CD14-positive monocyte (primary cell): ENCODE results near the gene PFDN5. TPM values are rescaled to one million over a fixed set of nuclear protein-coding genes. Genes with fewer than 3 reads are reported as not detected.

Experiments used
- DNase-seq, 3 donors: peaks; one replicate each; pipeline ENCODE4 v3.0.0-alpha.2; 2011 to 2022
- H2AFZ ChIP-seq: 2 replicates; pipeline ENCODE4 v1.6.0; 2012; ENCODE audit warnings: mild to moderate bottlenecking, low read depth, low read length, inconsistent platforms; ENCODE audit not compliant: insufficient read depth, poor library complexity, severe bottlenecking
- H3K27ac ChIP-seq, 2 donors: 1 replicate in 1 of 2; 2 replicates in 1 of 2; pipeline ENCODE4 v1.5.1; 2012 to 2013; ENCODE audit warnings: low read length in 2 of 2, control low read depth in 1 of 2, inconsistent platforms in 1 of 2, low read depth in 1 of 2, mild to moderate bottlenecking in 1 of 2
- H3K27me3 ChIP-seq, 2 donors: one replicate each; pipeline versions ENCODE4 v1.6.0 to v1.6.1; 2011 to 2013; ENCODE audit warnings: low read length in 2 of 2; ENCODE audit not compliant: control insufficient read depth in 2 of 2, insufficient read depth in 2 of 2
- H3K36me3 ChIP-seq, 2 donors: replicated peaks in 1 of 2; 1 replicate in 1 of 2; 2 replicates in 1 of 2; pipeline versions ENCODE4 v1.5.1 to v1.6.1; 2012 to 2013; ENCODE audit warnings: low read length in 2 of 2, control low read depth in 1 of 2, inconsistent platforms in 1 of 2, mild to moderate bottlenecking in 1 of 2; ENCODE audit not compliant: insufficient read depth in 2 of 2, control insufficient read depth in 1 of 2
- H3K4me1 ChIP-seq, 2 donors: 1 replicate in 1 of 2; 2 replicates in 1 of 2; pipeline versions ENCODE4 v1.5.1 to v1.6.1; 2012 to 2013; ENCODE audit warnings: low read length in 2 of 2, control low read depth in 1 of 2, inconsistent platforms in 1 of 2, mild to moderate bottlenecking in 1 of 2, moderate library complexity in 1 of 2; ENCODE audit not compliant: insufficient read depth in 2 of 2, control insufficient read depth in 1 of 2
- H3K4me2 ChIP-seq: replicated peaks from 2 replicates; pipeline ENCODE3; 2012; ENCODE audit warnings: low read length, moderate library complexity, mild to moderate bottlenecking; ENCODE audit not compliant: poor library complexity, severe bottlenecking; ENCODE audit errors: extremely low read depth
- H3K4me3 ChIP-seq, 3 experiments: fragments of 200-600 bp in 1 of 3; sonication (generic) in 1 of 3; replicated peaks in 1 of 3; 1 replicate in 2 of 3; 2 replicates in 1 of 3; pipeline ENCODE4 v1.5.1; 2011 to 2013; ENCODE audit warnings: low read length in 3 of 3, mild to moderate bottlenecking in 3 of 3, control low read depth in 2 of 3, low read depth in 2 of 3, inconsistent platforms in 1 of 3, moderate library complexity in 1 of 3
- H3K79me2 ChIP-seq: 2 replicates; pipeline ENCODE4 v1.6.0; 2012; ENCODE audit warnings: mild to moderate bottlenecking, control low read depth, inconsistent platforms, low read length, moderate library complexity; ENCODE audit not compliant: insufficient read depth
- H3K9ac ChIP-seq: 2 replicates; pipeline ENCODE4 v1.6.0; 2017; ENCODE audit warnings: low read length, mild to moderate bottlenecking; ENCODE audit not compliant: insufficient read depth, poor library complexity, severe bottlenecking
- H3K9me3 ChIP-seq, 2 donors: replicated peaks in 1 of 2; 1 replicate in 1 of 2; 2 replicates in 1 of 2; pipeline versions ENCODE4 v1.5.1 to v1.6.1; 2012 to 2013; ENCODE audit warnings: low read length in 2 of 2, control low read depth in 1 of 2; ENCODE audit not compliant: control insufficient read depth in 1 of 2, insufficient read depth in 1 of 2
- H4K20me1 ChIP-seq: 2 replicates; pipeline ENCODE4 v1.6.0; 2012; ENCODE audit warnings: mild to moderate bottlenecking, low read length, control low read depth, moderate library complexity; ENCODE audit not compliant: insufficient read depth
- H3K27ac Mint-ChIP-seq, 7 donors: one replicate each; pipeline ENCODE4 v1.8.0; 2020; ENCODE audit warnings: mild to moderate bottlenecking in 7 of 7, mixed read lengths in 7 of 7, moderate library complexity in 6 of 7, inconsistent platforms in 2 of 7
- H3K27me3 Mint-ChIP-seq, 3 donors: one replicate each; pipeline ENCODE4 v1.8.0; 2021 to 2022; ENCODE audit warnings: low read depth in 3 of 3, mild to moderate bottlenecking in 3 of 3, mixed read lengths in 3 of 3, moderate library complexity in 3 of 3, inconsistent platforms in 1 of 3
- H3K36me3 Mint-ChIP-seq, 2 donors: one replicate each; pipeline ENCODE4 v1.8.0; 2020; ENCODE audit warnings: mixed read lengths in 2 of 2, inconsistent platforms in 1 of 2, mild to moderate bottlenecking in 1 of 2
- H3K4me1 Mint-ChIP-seq: one replicate; pipeline ENCODE4 v1.8.0; 2020; ENCODE audit warnings: mild to moderate bottlenecking, mixed read lengths
- H3K4me3 Mint-ChIP-seq, 2 donors: one replicate each; pipeline ENCODE4 v1.8.0; 2020; ENCODE audit warnings: mild to moderate bottlenecking in 2 of 2, mixed read lengths in 2 of 2, moderate library complexity in 1 of 2
- H3K9me3 Mint-ChIP-seq, 7 donors: one replicate each; pipeline ENCODE4 v1.8.0; 2020 to 2022; ENCODE audit warnings: mixed read lengths in 7 of 7, mild to moderate bottlenecking in 6 of 7, moderate library complexity in 6 of 7, inconsistent platforms in 2 of 7
- WGBS: methylation state at CpG from one replicate; pipeline ENCODE4 v1.1.5; 2013; ENCODE audit warnings: missing lambda C conversion rate; ENCODE audit not compliant: insufficient coverage; 5-methylcytosine and 5-hydroxymethylcytosine counted together
- intact Hi-C, 2 donors: fragments of 100-400 bp; cut with micrococcal nuclease; formaldehyde crosslinking; loops; one replicate each; pipeline versions ENCODE4 v1.15.0 to v1.15.1; 2023
- polyA plus RNA-seq, 3 donors: library from polyadenylated mRNA; depleted of rRNA in 1 of 3; unstranded in 2 of 3; stranded (reverse) in 1 of 3; fragments of 300-500 nt in 2 of 3; fragments of >200 nt in 1 of 3; fragmentation: Illumina TruSeq in 2 of 3; gene quantifications; 1 replicate in 2 of 3; 2 replicates in 1 of 3; pipeline ENCODE4 v1.2.3, GENCODE V29; 2012 to 2021
- TF ChIP-seq, protein P1 (sequence below): fragments of 200-600 bp; IDR thresholded peaks from one replicate; pipeline ENCODE4 v1.8.0; 2022; ENCODE audit warnings: antibody characterized with exemption, mild to moderate bottlenecking

The PFDN5 gene
- polyA plus RNA-seq, 3 donors, result 1,474 to 2,196 (median 1,751) TPM

DNA sequence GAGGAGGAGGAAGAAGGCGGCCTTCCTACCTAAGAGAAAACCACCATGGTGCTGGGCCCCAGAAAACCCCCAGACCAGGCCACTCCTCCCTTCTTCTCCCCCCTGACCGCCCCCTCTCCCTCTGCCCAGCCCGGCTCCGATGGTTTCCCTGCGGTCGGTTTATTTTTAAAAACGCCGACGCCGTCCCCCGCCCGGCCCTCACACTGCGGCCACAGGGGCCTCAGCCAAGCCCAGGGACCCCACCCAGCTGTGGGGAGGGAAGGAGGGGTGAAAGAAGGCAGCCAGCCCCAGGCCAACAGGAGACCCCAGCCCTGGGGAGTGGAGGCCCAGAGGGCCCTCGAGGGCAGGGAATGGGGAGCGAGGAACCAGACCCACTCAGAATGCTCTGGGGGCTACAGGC is 37.4 kb downstream of the PFDN5 start:
- H3K36me3 Mint-ChIP-seq, result peaks cover 0 to 2% of the 10 kb centered on the region in 2 donors
- no peaks in the 10 kb centered on the region for H3K36me3 ChIP-seq
- DNase-seq, result no peak
- no peaks in the 10 kb centered on the region for H3K9me3 ChIP-seq
- H4K20me1 ChIP-seq, result no peaks in the 10 kb centered on the region
- H3K4me3 Mint-ChIP-seq, result no peak overlapping the region
- TF ChIP-seq, protein P1, sequence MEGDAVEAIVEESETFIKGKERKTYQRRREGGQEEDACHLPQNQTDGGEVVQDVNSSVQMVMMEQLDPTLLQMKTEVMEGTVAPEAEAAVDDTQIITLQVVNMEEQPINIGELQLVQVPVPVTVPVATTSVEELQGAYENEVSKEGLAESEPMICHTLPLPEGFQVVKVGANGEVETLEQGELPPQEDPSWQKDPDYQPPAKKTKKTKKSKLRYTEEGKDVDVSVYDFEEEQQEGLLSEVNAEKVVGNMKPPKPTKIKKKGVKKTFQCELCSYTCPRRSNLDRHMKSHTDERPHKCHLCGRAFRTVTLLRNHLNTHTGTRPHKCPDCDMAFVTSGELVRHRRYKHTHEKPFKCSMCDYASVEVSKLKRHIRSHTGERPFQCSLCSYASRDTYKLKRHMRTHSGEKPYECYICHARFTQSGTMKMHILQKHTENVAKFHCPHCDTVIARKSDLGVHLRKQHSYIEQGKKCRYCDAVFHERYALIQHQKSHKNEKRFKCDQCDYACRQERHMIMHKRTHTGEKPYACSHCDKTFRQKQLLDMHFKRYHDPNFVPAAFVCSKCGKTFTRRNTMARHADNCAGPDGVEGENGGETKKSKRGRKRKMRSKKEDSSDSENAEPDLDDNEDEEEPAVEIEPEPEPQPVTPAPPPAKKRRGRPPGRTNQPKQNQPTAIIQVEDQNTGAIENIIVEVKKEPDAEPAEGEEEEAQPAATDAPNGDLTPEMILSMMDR, result no peak
- H3K4me1 ChIP-seq, result peaks cover 6 to 9% of the 10 kb centered on the region in 2 donors
- peaks cover 36 to 59% (median 43%) of the 10 kb centered on the region in 3 donors for H3K27me3 Mint-ChIP-seq
- no peak overlapping the region for H3K4me2 ChIP-seq
- H2AFZ ChIP-seq, result no peak overlapping the region
- no peak overlapping the region for H3K4me3 ChIP-seq
- H3K9ac ChIP-seq, result no peak overlapping the region
- peaks cover 14% of the 10 kb centered on the region for H3K4me1 Mint-ChIP-seq
- H3K9me3 Mint-ChIP-seq, result peaks cover 0 to 2% (median 0%) of the 10 kb centered on the region in 7 donors
- peaks cover 0 to 27% of the 10 kb centered on the region in 2 donors for H3K27me3 ChIP-seq
- intact Hi-C loops, result no loop called here
- H3K79me2 ChIP-seq, result no peaks in the 10 kb centered on the region
- WGBS, result 63% methylated on average over 3 of the region's 15 CpGs
- H3K27ac ChIP-seq, result no peak overlapping the region
- no peak overlapping the region for H3K27ac Mint-ChIP-seq

- Histone ChIP-seq H2AFZ (no peak overlapping the region), H3K4me3 (no peak overlapping the region), H3K79me2 (no peaks in the 10 kb centered on the region), H3K36me3 (no peaks in the 10 kb centered on the region), H3K27ac (no peak overlapping the region), H4K20me1 (no peaks in the 10 kb centered on the region), H3K9me3 (no peaks in the 10 kb centered on the region), H3K4me1 (peaks cover 6 to 9% of the 10 kb centered on the region in 2 donors), H3K4me2 (no peak overlapping the region), H3K27me3 (peaks cover 2 to 30% of the 10 kb centered on the region in 2 donors), H3K9ac (no peak overlapping the region)
- 73% methylated on average over 2 of the region's 4 CpGs for WGBS
- intact Hi-C loops, result no loop called here
- Mint-ChIP-seq H3K4me1 (peaks cover 19% of the 10 kb centered on the region), H3K4me3 (peak overlapping the region in 1 of 2 donors; percentile 48), H3K36me3 (peaks cover 0 to 2% of the 10 kb centered on the region in 2 donors), H3K27ac (no peak overlapping the region), H3K9me3 (peaks cover 0 to 2% (median 0%) of the 10 kb centered on the region in 7 donors), H3K27me3 (peaks cover 40 to 59% (median 43%) of the 10 kb centered on the region in 3 donors)
- no peak for DNase-seq
- TF ChIP-seq, protein P1, result no peak
Observed at GRCh38 chr12:53333289-53333688, 37.9 kb downstream of the PFDN5 start.
